Neuronal stem cell (in vitro differentiated cells): ENCODE data around the gene SERPINA3.

Experiments
- DNase-seq: peaks from one replicate; pipeline ENCODE4 v3.0.0-alpha.2; 2013; ENCODE audit warnings: low spot score
- H2AFZ ChIP-seq: one replicate; pipeline ENCODE4 v1.6.1; 2013; ENCODE audit warnings: mild to moderate bottlenecking, low read length, inconsistent platforms
- H2AK5ac ChIP-seq: 2 replicates; pipeline ENCODE4 v1.6.1; 2013; ENCODE audit warnings: low read depth, mild to moderate bottlenecking, inconsistent platforms, low read length, moderate library complexity, mixed read lengths
- H2BK120ac ChIP-seq: 2 replicates; pipeline ENCODE4 v1.6.1; 2013; ENCODE audit warnings: low read depth, mild to moderate bottlenecking, inconsistent platforms, low read length, moderate library complexity, mixed read lengths
- H2BK12ac ChIP-seq: one replicate; pipeline ENCODE4 v1.6.1; 2013; ENCODE audit warnings: low read length, inconsistent platforms
- H2BK15ac ChIP-seq: 2 replicates; pipeline ENCODE4 v1.6.1; 2013; ENCODE audit warnings: mild to moderate bottlenecking, low read length, inconsistent platforms, mixed read lengths
- H2BK5ac ChIP-seq: one replicate; pipeline ENCODE4 v1.6.1; 2013; ENCODE audit warnings: inconsistent platforms, mild to moderate bottlenecking, low read length, moderate library complexity
- H3K14ac ChIP-seq: one replicate; pipeline ENCODE4 v1.6.1; 2013; ENCODE audit warnings: low read length, inconsistent platforms
- H3K18ac ChIP-seq: 2 replicates; pipeline ENCODE4 v1.6.1; 2013; ENCODE audit warnings: low read length, inconsistent platforms
- H3K23ac ChIP-seq: 2 replicates; pipeline ENCODE4 v1.6.1; 2013; ENCODE audit warnings: low read depth, mild to moderate bottlenecking, mixed read lengths, low read length, inconsistent platforms; ENCODE audit not compliant: poor library complexity
- H3K27ac ChIP-seq: replicated peaks from 3 replicates; pipeline ENCODE4 v1.5.1; 2013; ENCODE audit warnings: low read length, inconsistent platforms
- H3K27me3 ChIP-seq, 3 experiments: 2 replicates each; pipeline ENCODE4 v1.6.1; 2013; ENCODE audit warnings: low read length in 3 of 3, mild to moderate bottlenecking in 2 of 3, inconsistent platforms in 1 of 3, low read depth in 1 of 3, mixed read lengths in 1 of 3, moderate library complexity in 1 of 3; ENCODE audit not compliant: control insufficient read depth in 3 of 3, insufficient read depth in 3 of 3
- H3K36me3 ChIP-seq, 2 donors: replicated peaks in 1 of 2; 2 replicates each; pipeline ENCODE4 v1.6.1; 2013; ENCODE audit warnings: low read length in 2 of 2; ENCODE audit not compliant: control insufficient read depth in 2 of 2, insufficient read depth in 2 of 2
- H3K4ac ChIP-seq: 2 replicates; pipeline ENCODE4 v1.6.1; 2013; ENCODE audit warnings: inconsistent platforms, mild to moderate bottlenecking, low read length, moderate library complexity
- H3K4me1 ChIP-seq, 2 donors: 1 replicate in 1 of 2; 2 replicates in 1 of 2; pipeline ENCODE4 v1.6.1; 2013; ENCODE audit warnings: low read length in 2 of 2, low read depth in 1 of 2; ENCODE audit not compliant: control insufficient read depth in 2 of 2, insufficient read depth in 1 of 2
- H3K4me2 ChIP-seq: one replicate; pipeline ENCODE4 v1.6.1; 2013; ENCODE audit warnings: mild to moderate bottlenecking, low read length, inconsistent platforms; ENCODE audit not compliant: insufficient read depth, poor library complexity, severe bottlenecking
- H3K4me3 ChIP-seq, 2 donors: 2 replicates each; pipeline ENCODE4 v1.5.1; 2013; ENCODE audit warnings: low read length in 2 of 2, mild to moderate bottlenecking in 2 of 2, inconsistent platforms in 1 of 2, moderate library complexity in 1 of 2
- H3K79me1 ChIP-seq: one replicate; pipeline ENCODE4 v1.6.1; 2013; ENCODE audit warnings: low read depth, mild to moderate bottlenecking, inconsistent platforms, low read length, moderate library complexity
- H3K9ac ChIP-seq: one replicate; pipeline ENCODE4 v1.6.1; 2013; ENCODE audit warnings: mild to moderate bottlenecking, low read depth, low read length, inconsistent platforms; ENCODE audit not compliant: poor library complexity
- H3K9me3 ChIP-seq, 2 donors: replicated peaks in 1 of 2; 2 replicates each; pipeline versions ENCODE3 to v1.6.1; 2013; ENCODE audit warnings: low read length in 2 of 2, mild to moderate bottlenecking in 2 of 2, inconsistent platforms in 1 of 2, low read depth in 1 of 2, mixed read lengths in 1 of 2, moderate library complexity in 1 of 2; ENCODE audit not compliant: control insufficient read depth in 2 of 2, insufficient read depth in 1 of 2
- H4K8ac ChIP-seq: one replicate; pipeline ENCODE4 v1.6.1; 2013; ENCODE audit warnings: low read depth, mild to moderate bottlenecking, inconsistent platforms, low read length, moderate library complexity
- H4K91ac ChIP-seq: one replicate; pipeline ENCODE4 v1.6.1; 2013; ENCODE audit warnings: low read length, low read depth, mild to moderate bottlenecking, inconsistent platforms; ENCODE audit not compliant: poor library complexity
- WGBS, 2 donors: extraction: QIAGEN DNeasy Blood & Tissue Kit; methylation state at CpG; one replicate each; pipeline ENCODE4 v1.1.7; 2013; ENCODE audit warnings: missing lambda C conversion rate in 2 of 2, mixed read lengths in 1 of 2; ENCODE audit not compliant: insufficient read length in 2 of 2, insufficient replicate concordance in 1 of 2; ENCODE audit errors: extremely low coverage in 2 of 2; 5-methylcytosine and 5-hydroxymethylcytosine counted together

SERPINA3 gene

GRCh38 chr14:94632305-94632590, 20.1 kb downstream of the SERPINA3 start:
- Histone ChIP-seq H2AFZ (no peak overlapping the region), H4K8ac (no peak overlapping the region), H3K23ac (no peak overlapping the region), H3K9ac (no peak overlapping the region), H3K9me3 (no peaks in the 10 kb centered on the region), H3K27me3 (no peaks in the 10 kb centered on the region), H3K27ac (no peak overlapping the region), H3K14ac (no peak overlapping the region), H4K91ac (peak overlapping the region; percentile 48), H2BK12ac (no peak overlapping the region), H3K4me1 (no peaks in the 10 kb centered on the region), H3K79me1 (no peaks in the 10 kb centered on the region), H2BK15ac (no peak overlapping the region), H2BK120ac (no peak overlapping the region), H2BK5ac (no peak overlapping the region), H3K4me2 (no peak overlapping the region), H3K18ac (peak overlapping the region; percentile 72), H3K4me3 (no peak overlapping the region), H3K36me3 (no peaks in the 10 kb centered on the region), H2AK5ac (no peak overlapping the region), H3K4ac (peak overlapping the region; percentile 29)
- no CpG with 5 or more reads among the region's 4 CpGs for WGBS, 2 donors
- DNase-seq = no peak

GRCh38 chr14:94633121-94633520, 20.9 kb downstream of the SERPINA3 start:
- no peaks in the 10 kb centered on the region for H3K79me1 ChIP-seq
- H3K36me3 ChIP-seq = no peaks in the 10 kb centered on the region
- no peak overlapping the region for H3K4me3 ChIP-seq
- WGBS, 2 donors = no CpG with 5 or more reads among the region's 6 CpGs
- H3K9me3 ChIP-seq = no peaks in the 10 kb centered on the region
- H3K23ac ChIP-seq = no peak overlapping the region
- H2BK120ac ChIP-seq = no peak overlapping the region
- H3K4me2 ChIP-seq = no peak overlapping the region
- H2AFZ ChIP-seq = no peak overlapping the region
- H3K27ac ChIP-seq = no peak overlapping the region
- no peak overlapping the region for H3K9ac ChIP-seq
- H3K18ac ChIP-seq = no peak overlapping the region
- H3K27me3 ChIP-seq = no peaks in the 10 kb centered on the region
- H3K4me1 ChIP-seq = no peaks in the 10 kb centered on the region
- DNase-seq = no peak
- no peak overlapping the region for H3K4ac ChIP-seq
- no peak overlapping the region for H2BK5ac ChIP-seq
- H2BK15ac ChIP-seq = no peak overlapping the region
- H3K14ac ChIP-seq = no peak overlapping the region
- no peak overlapping the region for H4K91ac ChIP-seq
- H2BK12ac ChIP-seq = no peak overlapping the region
- H4K8ac ChIP-seq = no peak overlapping the region
- peak overlapping the region; percentile 3 for H2AK5ac ChIP-seq

GRCh38 chr14:94635154-94635553, 23.0 kb downstream of the SERPINA3 start:
- Histone ChIP-seq H2BK15ac (no peak overlapping the region), H2BK5ac (no peak overlapping the region), H3K4me3 (no peak overlapping the region), H3K14ac (no peak overlapping the region), H3K4me2 (no peak overlapping the region), H2BK12ac (no peak overlapping the region), H2AK5ac (no peak overlapping the region), H4K91ac (no peak overlapping the region), H3K9ac (no peak overlapping the region), H3K27me3 (no peaks in the 10 kb centered on the region), H3K79me1 (no peaks in the 10 kb centered on the region), H4K8ac (no peak overlapping the region), H3K36me3 (no peaks in the 10 kb centered on the region), H3K18ac (no peak overlapping the region), H3K4me1 (no peaks in the 10 kb centered on the region), H3K4ac (no peak overlapping the region), H2BK120ac (no peak overlapping the region), H3K9me3 (no peaks in the 10 kb centered on the region), H2AFZ (no peak overlapping the region), H3K23ac (no peak overlapping the region), H3K27ac (no peak overlapping the region)
- DNase-seq = no peak
- no CpG with 5 or more reads among the region's 1 CpG for WGBS, 2 donors

- Histone ChIP-seq H2BK15ac (no peak overlapping the region), H3K4me3 (no peak overlapping the region), H3K23ac (no peak overlapping the region), H4K8ac (no peak overlapping the region), H2BK12ac (no peak overlapping the region), H4K91ac (no peak overlapping the region), H3K4ac (no peak overlapping the region), H2BK120ac (no peak overlapping the region), H3K79me1 (no peaks in the 10 kb centered on the region), H3K27me3 (no peaks in the 10 kb centered on the region), H2BK5ac (no peak overlapping the region), H3K14ac (no peak overlapping the region), H3K9me3 (no peaks in the 10 kb centered on the region), H3K4me2 (no peak overlapping the region), H3K27ac (no peak overlapping the region), H3K36me3 (no peaks in the 10 kb centered on the region), H2AFZ (no peak overlapping the region), H3K4me1 (no peaks in the 10 kb centered on the region), H3K18ac (no peak overlapping the region), H3K9ac (no peak overlapping the region), H2AK5ac (no peak overlapping the region)
- no CpG with 5 or more reads among the region's 2 CpGs for WGBS, 2 donors
- DNase-seq = no peak
Observed at GRCh38 chr14:94636744-94637412, 24.7 kb downstream of the SERPINA3 start.
